H9 (cell line): Measurements from ENCODE around the gene RFT1. TPM values are rescaled to one million over a fixed set of nuclear protein-coding genes. Genes with fewer than 3 reads are reported as not detected.

ENCODE experiments used
- DNase-seq: peaks from one replicate; pipeline ENCODE4 v3.0.0-alpha.2; 2017
- H2AFZ ChIP-seq: one replicate; pipeline ENCODE4 v1.6.1; 2013; ENCODE audit warnings: mild to moderate bottlenecking, low read length, control low read depth, moderate library complexity
- H2AK5ac ChIP-seq: 2 replicates; pipeline ENCODE4 v1.6.1; 2013; ENCODE audit warnings: low read length, control low read depth, mixed read lengths; ENCODE audit not compliant: insufficient read length
- H2BK120ac ChIP-seq: one replicate; pipeline ENCODE4 v1.6.1; 2013; ENCODE audit warnings: low read depth, mild to moderate bottlenecking, low read length, control low read depth, inconsistent platforms; ENCODE audit not compliant: poor library complexity, severe bottlenecking
- H2BK12ac ChIP-seq: 2 replicates; pipeline ENCODE4 v1.6.1; 2013; ENCODE audit warnings: low read length, control low read depth, mixed read lengths, low read depth; ENCODE audit not compliant: insufficient read length
- H2BK15ac ChIP-seq: 2 replicates; pipeline ENCODE4 v1.6.1; 2013; ENCODE audit warnings: low read depth, low read length, control low read depth
- H2BK20ac ChIP-seq: one replicate; pipeline ENCODE4 v1.6.1; 2013; ENCODE audit warnings: low read depth, mild to moderate bottlenecking, low read length, control low read depth, inconsistent platforms; ENCODE audit not compliant: poor library complexity, severe bottlenecking
- H2BK5ac ChIP-seq: 2 replicates; pipeline ENCODE4 v1.6.1; 2013; ENCODE audit warnings: low read length, control low read depth, mixed read lengths; ENCODE audit not compliant: insufficient read length
- H3K14ac ChIP-seq: 2 replicates; pipeline ENCODE4 v1.6.1; 2013; ENCODE audit warnings: low read length, control low read depth; ENCODE audit not compliant: insufficient read depth
- H3K18ac ChIP-seq: 2 replicates; pipeline ENCODE4 v1.6.1; 2013; ENCODE audit warnings: low read depth, mild to moderate bottlenecking, mixed read lengths, low read length, control low read depth; ENCODE audit not compliant: insufficient read length
- H3K23ac ChIP-seq: 2 replicates; pipeline ENCODE4 v1.6.1; 2013; ENCODE audit warnings: low read length, control low read depth, mixed read lengths, low read depth; ENCODE audit not compliant: insufficient read length
- H3K23me2 ChIP-seq: 2 replicates; pipeline ENCODE4 v1.6.1; 2013; ENCODE audit warnings: low read depth, mild to moderate bottlenecking, mixed read lengths, low read length, control low read depth; ENCODE audit not compliant: insufficient read length, poor library complexity, severe bottlenecking
- H3K27ac ChIP-seq: 2 replicates; pipeline ENCODE4 v1.5.1; 2013; ENCODE audit warnings: low read length, control low read depth, mixed read lengths, low read depth; ENCODE audit not compliant: insufficient read length
- H3K27me3 ChIP-seq: 2 replicates; pipeline ENCODE4 v1.6.1; 2013; ENCODE audit warnings: low read length, control low read depth, inconsistent platforms; ENCODE audit not compliant: insufficient read depth
- H3K4ac ChIP-seq: 2 replicates; pipeline ENCODE4 v1.6.1; 2013; ENCODE audit warnings: low read depth, mild to moderate bottlenecking, control low read depth, inconsistent platforms, low read length, moderate library complexity
- H3K4me1 ChIP-seq: 2 replicates; pipeline ENCODE4 v1.6.1; 2013; ENCODE audit warnings: low read length, control low read depth, inconsistent platforms; ENCODE audit not compliant: insufficient read depth
- H3K4me2 ChIP-seq: 2 replicates; pipeline ENCODE4 v1.6.1; 2013; ENCODE audit warnings: low read length, control low read depth, mixed read lengths; ENCODE audit not compliant: insufficient read length, insufficient read depth
- H3K56ac ChIP-seq: 2 replicates; pipeline ENCODE4 v1.6.1; 2013; ENCODE audit warnings: low read depth, mild to moderate bottlenecking, mixed read lengths, low read length, control low read depth; ENCODE audit not compliant: insufficient read length
- H3K79me1 ChIP-seq: 2 replicates; pipeline ENCODE4 v1.6.1; 2013; ENCODE audit warnings: low read depth, mild to moderate bottlenecking, moderate library complexity, low read length, control low read depth, inconsistent platforms; ENCODE audit not compliant: insufficient read depth, poor library complexity, severe bottlenecking
- H3K79me2 ChIP-seq: 2 replicates; pipeline ENCODE4 v1.6.1; 2013; ENCODE audit warnings: low read length, control low read depth, inconsistent platforms; ENCODE audit not compliant: insufficient read depth
- H3K9ac ChIP-seq: 2 replicates; pipeline ENCODE4 v1.6.1; 2013; ENCODE audit warnings: low read length, control low read depth, mixed read lengths; ENCODE audit not compliant: insufficient read length; ENCODE audit errors: extremely low read depth
- H3K9me3 ChIP-seq: one replicate; pipeline ENCODE4 v1.6.1; 2013; ENCODE audit warnings: low read depth, low read length, inconsistent platforms; ENCODE audit not compliant: control insufficient read depth
- H3T11ph ChIP-seq: one replicate; pipeline ENCODE4 v1.6.1; 2013; ENCODE audit warnings: mild to moderate bottlenecking, low read length, control low read depth, inconsistent platforms
- H4K20me1 ChIP-seq: one replicate; pipeline ENCODE4 v1.6.1; 2013; ENCODE audit not compliant: control insufficient read depth, insufficient read length, insufficient read depth
- H4K5ac ChIP-seq: 2 replicates; pipeline ENCODE4 v1.6.1; 2013; ENCODE audit warnings: low read depth, mild to moderate bottlenecking, mixed read lengths, low read length, control low read depth; ENCODE audit not compliant: insufficient read length
- H4K8ac ChIP-seq: replicated peaks from 2 replicates; pipeline ENCODE4 v1.6.1; 2013; ENCODE audit warnings: low read length, control low read depth, mixed read lengths, low read depth; ENCODE audit not compliant: insufficient read length
- H4K91ac ChIP-seq: 2 replicates; pipeline ENCODE4 v1.6.1; 2013; ENCODE audit warnings: low read depth, mild to moderate bottlenecking, moderate library complexity, mixed read lengths, low read length, control low read depth; ENCODE audit not compliant: insufficient read length
- H3K27ac Mint-ChIP-seq, 3 experiments: 2 replicates in 2 of 3; 3 replicates in 1 of 3; pipeline ENCODE4 v1.8.0; 2020 to 2021; ENCODE audit warnings: mixed read lengths in 3 of 3, mild to moderate bottlenecking in 1 of 3, moderate library complexity in 1 of 3
- H3K27me3 Mint-ChIP-seq: 2 replicates; pipeline ENCODE4 v1.8.0; 2021; ENCODE audit warnings: low read depth, mild to moderate bottlenecking, moderate library complexity, mixed read lengths
- H3K36me3 Mint-ChIP-seq, 3 experiments: 2 replicates in 2 of 3; 3 replicates in 1 of 3; pipeline ENCODE4 v1.8.0; 2020 to 2021; ENCODE audit warnings: low read depth in 3 of 3, mixed read lengths in 3 of 3; ENCODE audit not compliant: insufficient read depth in 1 of 3
- H3K4me1 Mint-ChIP-seq, 2 experiments: 2 replicates each; pipeline ENCODE4 v1.8.0; 2020; ENCODE audit warnings: mixed read lengths in 2 of 2
- H3K4me3 Mint-ChIP-seq, 2 experiments: 2 replicates in 1 of 2; 3 replicates in 1 of 2; pipeline ENCODE4 v1.8.0; 2020 to 2021; ENCODE audit warnings: mild to moderate bottlenecking in 2 of 2, mixed read lengths in 2 of 2, moderate library complexity in 1 of 2
- H3K9me3 Mint-ChIP-seq, 2 experiments: 2 replicates in 1 of 2; 3 replicates in 1 of 2; pipeline ENCODE4 v1.8.0; 2020; ENCODE audit warnings: mild to moderate bottlenecking in 2 of 2, mixed read lengths in 2 of 2, moderate library complexity in 1 of 2
- WGBS: extraction: QIAGEN DNeasy Blood & Tissue Kit; methylation state at CpG from one replicate; pipeline ENCODE4 v1.1.7; 2013; ENCODE audit warnings: missing lambda C conversion rate, low lambda C conversion rate, mixed read lengths; ENCODE audit not compliant: insufficient read length; ENCODE audit errors: extremely low coverage; 5-methylcytosine and 5-hydroxymethylcytosine counted together
- total RNA-seq: library from RNA; stranded (reverse); gene quantifications from 2 replicates; pipeline ENCODE4 v1.2.1, GENCODE V29; 2021
- TF ChIP-seq, protein P1 (sequence below): fragments of 200-600 bp; sonication (generic); conservative IDR thresholded peaks from 3 replicates; pipeline ENCODE4 v1.8.0; 2021; ENCODE audit warnings: antibody characterized with exemption, mild to moderate bottlenecking

The RFT1 gene
- total RNA-seq, 1 experiment from 2014 or later: 24.1 TPM

DNA sequence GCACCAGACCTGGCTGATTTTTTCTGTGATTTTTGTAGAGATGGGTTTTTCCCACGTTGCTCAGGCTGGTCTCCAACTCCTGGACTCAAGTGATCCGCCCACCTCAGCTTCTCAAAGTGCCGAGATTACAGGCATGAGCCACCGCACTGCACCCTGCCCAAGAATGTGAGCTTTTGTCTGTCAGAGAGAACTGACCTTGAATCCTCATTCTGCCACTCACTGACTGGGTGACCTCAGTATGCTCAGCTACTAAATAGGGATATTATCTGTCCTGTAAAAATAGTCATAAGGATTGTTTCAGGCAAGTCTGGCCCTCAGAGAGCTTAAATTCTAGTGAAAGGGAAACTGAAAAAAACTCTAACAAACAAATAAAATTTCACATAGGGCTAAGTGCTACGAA lies 2.1 kb upstream of the RFT1 start:
- H3K9me3 Mint-ChIP-seq: no peaks in the 10 kb centered on the region
- DNase-seq: no peak
- no CpG with 5 or more reads among the region's 5 CpGs for WGBS

More for the DNA sequence above, 2.1 kb upstream of the RFT1 start:
- no peak overlapping the region for H2BK12ac ChIP-seq
- no peak overlapping the region for H3K14ac ChIP-seq
- H2AFZ ChIP-seq: no peak overlapping the region
- H3K23me2 ChIP-seq: peaks cover 6% of the 10 kb centered on the region
- no peaks in the 10 kb centered on the region for H3K9me3 ChIP-seq
- H2AK5ac ChIP-seq: no peak overlapping the region
- H3K27ac ChIP-seq: no peak overlapping the region
- no peak overlapping the region for H2BK5ac ChIP-seq
- H3K18ac ChIP-seq: no peak overlapping the region
- H3K23ac ChIP-seq: no peak overlapping the region
- no peak overlapping the region for H3K4me2 ChIP-seq
- H4K20me1 ChIP-seq: no peaks in the 10 kb centered on the region
- H2BK20ac ChIP-seq: no peak overlapping the region
- no peak overlapping the region for H4K91ac ChIP-seq
- no peak overlapping the region for H4K8ac ChIP-seq
- H2BK120ac ChIP-seq: no peak overlapping the region
- H3K4ac ChIP-seq: no peak overlapping the region
- H3K27me3 Mint-ChIP-seq: peaks cover 2% of the 10 kb centered on the region; the same call in 1 of the 2 replicates
- H3K56ac ChIP-seq: no peak overlapping the region
- H2BK15ac ChIP-seq: no peak overlapping the region
- H3K9ac ChIP-seq: no peak overlapping the region
- peaks cover 0 to 2% (median 1%) of the 10 kb centered on the region in 3 experiments; a peak in 2 of 7 replicates for H3K36me3 Mint-ChIP-seq
- no peaks in the 10 kb centered on the region for H3K27me3 ChIP-seq
- H3T11ph ChIP-seq: no peak overlapping the region
- H3K79me2 ChIP-seq: peaks cover 2% of the 10 kb centered on the region; the same call in 1 of the 2 replicates
- TF ChIP-seq, protein P1, sequence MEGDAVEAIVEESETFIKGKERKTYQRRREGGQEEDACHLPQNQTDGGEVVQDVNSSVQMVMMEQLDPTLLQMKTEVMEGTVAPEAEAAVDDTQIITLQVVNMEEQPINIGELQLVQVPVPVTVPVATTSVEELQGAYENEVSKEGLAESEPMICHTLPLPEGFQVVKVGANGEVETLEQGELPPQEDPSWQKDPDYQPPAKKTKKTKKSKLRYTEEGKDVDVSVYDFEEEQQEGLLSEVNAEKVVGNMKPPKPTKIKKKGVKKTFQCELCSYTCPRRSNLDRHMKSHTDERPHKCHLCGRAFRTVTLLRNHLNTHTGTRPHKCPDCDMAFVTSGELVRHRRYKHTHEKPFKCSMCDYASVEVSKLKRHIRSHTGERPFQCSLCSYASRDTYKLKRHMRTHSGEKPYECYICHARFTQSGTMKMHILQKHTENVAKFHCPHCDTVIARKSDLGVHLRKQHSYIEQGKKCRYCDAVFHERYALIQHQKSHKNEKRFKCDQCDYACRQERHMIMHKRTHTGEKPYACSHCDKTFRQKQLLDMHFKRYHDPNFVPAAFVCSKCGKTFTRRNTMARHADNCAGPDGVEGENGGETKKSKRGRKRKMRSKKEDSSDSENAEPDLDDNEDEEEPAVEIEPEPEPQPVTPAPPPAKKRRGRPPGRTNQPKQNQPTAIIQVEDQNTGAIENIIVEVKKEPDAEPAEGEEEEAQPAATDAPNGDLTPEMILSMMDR: no peak
- H3K4me1 ChIP-seq: peaks cover 3% of the 10 kb centered on the region; the same call in 1 of the 2 replicates
- H3K27ac Mint-ChIP-seq: peak overlapping the region in 1 of 3 experiments; percentile 42; a peak in 1 of 7 replicates
- peaks cover 3% of the 10 kb centered on the region for H3K79me1 ChIP-seq
- no peak overlapping the region for H4K5ac ChIP-seq
- no peak overlapping the region for H3K4me3 Mint-ChIP-seq
- peaks cover 12 to 15% of the 10 kb centered on the region in 2 experiments for H3K4me1 Mint-ChIP-seq
